Endothelial cell (in vitro differentiated cells): ENCODE results near the gene NEGR1. TPM values are rescaled to one million over a fixed set of nuclear protein-coding genes. Genes with fewer than 3 reads are reported as not detected.

Experiments
- DNase-seq: peaks from one replicate; pipeline ENCODE4 v3.0.0; 2021; ENCODE audit warnings: low spot score
- H3K27ac Mint-ChIP-seq: one replicate; pipeline ENCODE4 v1.8.0; 2021; ENCODE audit warnings: mixed read lengths, inconsistent platforms; ENCODE audit not compliant: unreplicated experiment
- H3K27me3 Mint-ChIP-seq: one replicate; pipeline ENCODE4 v1.8.0; 2021; ENCODE audit warnings: mild to moderate bottlenecking, moderate library complexity, mixed read lengths, inconsistent platforms; ENCODE audit not compliant: unreplicated experiment
- H3K36me3 Mint-ChIP-seq: one replicate; pipeline ENCODE4 v1.8.0; 2021; ENCODE audit warnings: mild to moderate bottlenecking, low read depth, mixed read lengths, inconsistent platforms; ENCODE audit not compliant: unreplicated experiment
- H3K4me1 Mint-ChIP-seq: one replicate; pipeline ENCODE4 v1.8.0; 2021; ENCODE audit warnings: mild to moderate bottlenecking, mixed read lengths, inconsistent platforms; ENCODE audit not compliant: unreplicated experiment
- H3K4me3 Mint-ChIP-seq: one replicate; pipeline ENCODE4 v1.8.0; 2021; ENCODE audit warnings: mild to moderate bottlenecking, mixed read lengths, inconsistent platforms; ENCODE audit not compliant: unreplicated experiment
- H3K9me3 Mint-ChIP-seq: one replicate; pipeline ENCODE4 v1.8.0; 2021; ENCODE audit warnings: mixed read lengths, inconsistent platforms; ENCODE audit not compliant: unreplicated experiment
- total RNA-seq: library from RNA; stranded (reverse); fragmentation: NEBNext Ultra II Directional; extraction: Animal tissue kit (Norgen Biotek cat#: 25700); gene quantifications from one replicate; pipeline ENCODE4 v1.2.1, GENCODE V29; 2021; ENCODE audit not compliant: unreplicated experiment
- TF ChIP-seq, protein P1 (sequence below): fragments of 200-600 bp; sonication (generic); IDR thresholded peaks from one replicate; pipeline ENCODE4 v1.5.0; 2021; ENCODE audit warnings: antibody characterized with exemption; ENCODE audit not compliant: unreplicated experiment

The NEGR1 gene
- total RNA-seq, 1 donor from 2014 or later: 2.9 TPM

DNA sequence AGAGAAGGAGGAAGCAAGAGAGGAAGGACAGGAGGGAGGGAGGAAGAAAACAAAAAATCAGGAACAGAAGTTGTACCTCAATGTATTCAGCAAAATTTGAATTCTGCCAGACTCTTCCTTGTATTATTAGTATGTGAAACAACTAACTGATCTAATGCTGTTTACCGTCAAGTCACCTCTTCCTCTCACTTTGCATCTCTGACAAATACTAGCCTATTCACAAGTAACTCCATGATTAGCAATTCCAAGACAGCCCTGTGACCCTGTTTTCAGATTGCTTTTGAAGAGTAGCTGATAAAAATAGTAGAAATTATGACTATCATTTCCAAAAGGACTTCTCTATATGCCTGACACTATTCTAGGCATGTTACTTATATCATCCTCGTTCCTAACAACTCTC lies 445.4 kb downstream of the NEGR1 start:
- Mint-ChIP-seq H3K4me3 (peak overlapping the region; percentile 19), H3K27me3 (no peaks in the 10 kb centered on the region), H3K36me3 (no peaks in the 10 kb centered on the region), H3K9me3 (no peaks in the 10 kb centered on the region), H3K4me1 (peaks cover 10% of the 10 kb centered on the region), H3K27ac (peak overlapping the region; percentile 77)
- TF ChIP-seq, protein P1, sequence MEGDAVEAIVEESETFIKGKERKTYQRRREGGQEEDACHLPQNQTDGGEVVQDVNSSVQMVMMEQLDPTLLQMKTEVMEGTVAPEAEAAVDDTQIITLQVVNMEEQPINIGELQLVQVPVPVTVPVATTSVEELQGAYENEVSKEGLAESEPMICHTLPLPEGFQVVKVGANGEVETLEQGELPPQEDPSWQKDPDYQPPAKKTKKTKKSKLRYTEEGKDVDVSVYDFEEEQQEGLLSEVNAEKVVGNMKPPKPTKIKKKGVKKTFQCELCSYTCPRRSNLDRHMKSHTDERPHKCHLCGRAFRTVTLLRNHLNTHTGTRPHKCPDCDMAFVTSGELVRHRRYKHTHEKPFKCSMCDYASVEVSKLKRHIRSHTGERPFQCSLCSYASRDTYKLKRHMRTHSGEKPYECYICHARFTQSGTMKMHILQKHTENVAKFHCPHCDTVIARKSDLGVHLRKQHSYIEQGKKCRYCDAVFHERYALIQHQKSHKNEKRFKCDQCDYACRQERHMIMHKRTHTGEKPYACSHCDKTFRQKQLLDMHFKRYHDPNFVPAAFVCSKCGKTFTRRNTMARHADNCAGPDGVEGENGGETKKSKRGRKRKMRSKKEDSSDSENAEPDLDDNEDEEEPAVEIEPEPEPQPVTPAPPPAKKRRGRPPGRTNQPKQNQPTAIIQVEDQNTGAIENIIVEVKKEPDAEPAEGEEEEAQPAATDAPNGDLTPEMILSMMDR: no peak
- no peak for DNase-seq

DNA sequence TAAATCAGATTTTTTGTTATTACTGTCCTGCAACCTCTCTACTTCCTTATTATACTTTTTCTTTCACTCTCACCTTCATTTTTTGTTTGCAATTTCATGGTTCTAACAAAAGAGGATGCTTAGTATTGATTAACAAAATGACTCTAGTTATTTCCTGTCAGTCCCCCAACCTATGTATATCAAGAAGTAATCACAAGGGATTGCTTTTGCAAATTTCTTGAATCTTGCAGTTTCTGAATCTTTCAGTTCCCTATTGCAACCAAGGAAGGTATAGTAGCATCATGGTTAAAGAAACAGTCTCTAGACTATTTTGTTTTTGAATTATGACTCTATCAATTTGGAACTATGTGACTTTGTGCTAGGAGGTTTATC lies 446.9 kb downstream of the NEGR1 start:
- peaks cover 10% of the 10 kb centered on the region for H3K4me1 Mint-ChIP-seq

DNA sequence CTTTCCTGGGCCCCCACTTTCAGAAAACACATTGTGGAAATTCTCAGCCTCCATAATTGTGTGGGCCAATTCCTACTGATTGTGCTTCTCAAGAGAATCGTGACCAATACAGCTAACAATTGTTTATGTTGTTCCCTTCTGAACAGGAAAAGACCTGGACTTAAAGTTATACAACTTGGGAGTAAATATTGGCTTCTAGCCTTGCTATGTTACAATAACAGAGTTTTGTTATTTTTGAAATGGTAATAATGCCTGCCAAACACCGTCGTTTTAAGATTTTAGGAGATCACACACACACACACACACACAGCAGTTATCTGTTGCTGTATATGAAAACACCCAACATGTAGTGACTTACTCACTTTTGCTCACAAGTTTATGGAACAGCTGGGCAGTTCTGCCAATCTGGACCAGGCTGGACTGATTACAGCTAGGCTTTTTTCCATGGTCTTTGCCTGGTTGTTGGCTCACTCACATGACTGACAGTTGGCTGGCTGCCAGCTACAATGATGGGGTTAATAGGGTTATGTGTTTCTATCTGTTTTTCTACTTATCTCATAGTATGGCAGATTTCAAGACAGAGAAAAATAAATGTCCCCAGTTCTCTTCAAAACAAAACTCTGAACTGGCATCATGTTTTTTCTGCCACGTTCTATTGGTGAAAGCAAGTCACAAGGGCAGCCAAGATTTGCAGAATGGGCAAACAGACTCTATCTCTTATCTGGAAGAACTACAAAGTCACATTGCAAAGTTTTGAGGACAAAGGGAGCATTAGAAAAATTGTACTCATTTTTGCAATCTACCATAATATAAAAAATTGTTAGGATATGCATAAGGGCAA lies 447.5 kb downstream of the NEGR1 start:
- Mint-ChIP-seq H3K36me3 (no peaks in the 10 kb centered on the region), H3K4me3 (no peak overlapping the region), H3K27me3 (no peaks in the 10 kb centered on the region), H3K9me3 (no peaks in the 10 kb centered on the region), H3K27ac (no peak overlapping the region), H3K4me1 (peaks cover 10% of the 10 kb centered on the region)
- no peak for DNase-seq
- TF ChIP-seq, protein P1: no peak

More for the DNA sequence above, 446.9 kb downstream of the NEGR1 start:
- Mint-ChIP-seq H3K27ac (no peak overlapping the region), H3K27me3 (no peaks in the 10 kb centered on the region), H3K4me3 (no peak overlapping the region), H3K9me3 (no peaks in the 10 kb centered on the region), H3K36me3 (no peaks in the 10 kb centered on the region)
- TF ChIP-seq, protein P1: no peak
- DNase-seq: no peak

DNA sequence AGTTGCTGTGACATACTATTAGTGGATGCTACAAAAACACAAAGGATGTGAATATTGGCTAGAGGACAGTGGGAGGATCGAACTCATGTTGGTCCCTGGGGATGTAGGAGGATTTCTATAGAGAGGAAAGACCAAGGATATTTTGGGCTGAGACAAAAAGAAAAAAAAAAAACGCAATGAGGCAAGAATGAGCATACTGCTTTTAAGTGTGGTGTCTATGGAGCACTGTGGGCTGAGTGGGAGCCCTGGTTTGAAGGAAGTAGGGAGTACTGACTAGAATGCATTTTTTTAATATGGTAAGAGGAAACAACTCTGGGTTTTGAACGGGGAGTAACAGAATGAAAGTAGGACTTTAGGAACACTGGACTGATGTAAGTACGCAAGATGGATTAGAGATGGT lies 450.7 kb downstream of the NEGR1 start:
- no peak overlapping the region for H3K4me3 Mint-ChIP-seq
- H3K9me3 Mint-ChIP-seq: no peaks in the 10 kb centered on the region
- no peaks in the 10 kb centered on the region for H3K36me3 Mint-ChIP-seq
- no peak overlapping the region for H3K27ac Mint-ChIP-seq
- no peaks in the 10 kb centered on the region for H3K27me3 Mint-ChIP-seq
- DNase-seq: no peak
- TF ChIP-seq, protein P1: no peak
- H3K4me1 Mint-ChIP-seq: peaks cover 8% of the 10 kb centered on the region

DNA sequence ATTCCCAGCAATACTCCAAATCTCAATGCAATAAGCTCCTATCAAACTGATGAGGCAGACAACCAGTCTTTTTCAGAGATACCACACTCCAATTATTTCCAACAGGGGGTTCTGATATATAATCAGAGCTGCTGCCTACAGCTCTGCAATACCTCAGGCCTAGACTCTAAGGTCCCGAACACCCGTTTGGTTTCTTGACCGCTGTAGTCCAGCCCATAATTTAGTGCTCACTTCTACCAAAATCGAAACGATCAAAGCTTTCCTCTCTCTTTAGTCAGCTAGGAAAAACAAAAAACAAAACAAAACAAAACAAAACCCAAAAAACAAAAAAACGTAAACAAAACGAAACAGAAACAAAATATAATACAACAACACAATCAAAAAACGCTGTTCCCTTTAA lies 453.0 kb downstream of the NEGR1 start:
- TF ChIP-seq, protein P1: no peak
- Mint-ChIP-seq H3K27ac (no peak overlapping the region), H3K4me1 (peaks cover 5% of the 10 kb centered on the region), H3K27me3 (no peaks in the 10 kb centered on the region), H3K9me3 (no peaks in the 10 kb centered on the region), H3K36me3 (no peaks in the 10 kb centered on the region), H3K4me3 (no peak overlapping the region)
- DNase-seq: no peak
